Endothelial cell of umbilical vein (primary cell): ENCODE results near the gene DCLRE1A. TPM values are rescaled to one million over a fixed set of nuclear protein-coding genes. Genes with fewer than 3 reads are reported as not detected.

ENCODE experiments used
- BruUV-seq: library from RNA; stranded (reverse); fragments of 400-500 nt; replicated peaks from 2 replicates; lab custom pipeline; 2021; lab: Mats Ljungman, UMichigan
- CTCF ChIA-PET: fragments of 300-600, 350-600 bp; sonication (Branson Sonifier 250); formaldehyde crosslinking; loops from one replicate; lab custom pipeline; 2021; ENCODE audit warnings: antibody characterized with exemption, inconsistent platforms; lab: Charles Lee
- POLR2A ChIA-PET: fragments of 300-600, 350-600 bp; sonication (Branson Sonifier 250); formaldehyde crosslinking; loops from one replicate; lab custom pipeline; 2021; ENCODE audit warnings: antibody characterized with exemption, inconsistent platforms; lab: Charles Lee
- DNase-seq: peaks from one replicate; pipeline ENCODE4 v3.0.0-alpha.2; 2011; ENCODE audit warnings: low read depth, low spot score
- FAIRE-seq: peaks from 2 replicates; lab custom pipeline; 2011; peaks lifted over from hg19 to GRCh38; lab: Jason Lieb, UNC
- H2AFZ ChIP-seq: 2 replicates; pipeline ENCODE4 v1.6.0; 2012; ENCODE audit warnings: low read depth, low read length, control low read depth, inconsistent platforms
- H3K27ac ChIP-seq: 2 replicates; pipeline ENCODE4 v1.5.1; 2011; ENCODE audit warnings: low read depth, mild to moderate bottlenecking, control low read depth, low read length, moderate library complexity; ENCODE audit not compliant: insufficient read depth
- H3K27me3 ChIP-seq, 2 experiments: 2 replicates each; pipeline versions ENCODE4 v1.6.0 to v1.6.1; 2011; ENCODE audit warnings: low read length in 2 of 2, mixed read lengths in 1 of 2; ENCODE audit not compliant: control insufficient read depth in 2 of 2, insufficient read depth in 2 of 2
- H3K36me3 ChIP-seq, 2 experiments: 2 replicates in 1 of 2; 3 replicates in 1 of 2; pipeline ENCODE4 v1.5.1; 2011; ENCODE audit warnings: low read length in 2 of 2, mild to moderate bottlenecking in 1 of 2, moderate library complexity in 1 of 2; ENCODE audit not compliant: control insufficient read depth in 2 of 2, insufficient read depth in 2 of 2; ENCODE audit errors: extremely low read depth in 1 of 2
- H3K4me1 ChIP-seq: 3 replicates; pipeline ENCODE4 v1.5.1; 2011; ENCODE audit warnings: mild to moderate bottlenecking, low read length; ENCODE audit not compliant: control insufficient read depth, insufficient read depth; ENCODE audit errors: extremely low read depth
- H3K4me2 ChIP-seq: 2 replicates; pipeline ENCODE4 v1.6.1; 2011; ENCODE audit warnings: low read length, control low read depth, mixed read lengths; ENCODE audit not compliant: insufficient read depth
- H3K4me3 ChIP-seq, 3 experiments: fragments of 200-600 bp in 1 of 3; sonication (generic), shearing (Covaris generic) in 1 of 3; replicated peaks in 1 of 3; 2 replicates each; pipeline ENCODE4 v1.5.1; 2011 to 2016; ENCODE audit warnings: control low read depth in 3 of 3, low read length in 3 of 3, mild to moderate bottlenecking in 2 of 3, inconsistent platforms in 1 of 3, low read depth in 1 of 3, moderate library complexity in 1 of 3; ENCODE audit not compliant: insufficient read depth in 1 of 3
- H3K79me2 ChIP-seq: 2 replicates; pipeline ENCODE4 v1.6.0; 2012; ENCODE audit warnings: low read length, inconsistent platforms; ENCODE audit not compliant: control insufficient read depth, insufficient read depth
- H3K9ac ChIP-seq: replicated peaks from 2 replicates; pipeline ENCODE3; 2011; ENCODE audit warnings: low read length, control low read depth; ENCODE audit not compliant: insufficient read depth; ENCODE audit errors: extremely low read depth
- H3K9me1 ChIP-seq: replicated peaks from 3 replicates; pipeline ENCODE4 v1.6.0; 2011; ENCODE audit warnings: mild to moderate bottlenecking, low read length; ENCODE audit not compliant: control insufficient read depth, insufficient read depth; ENCODE audit errors: extremely low read depth
- H3K9me3 ChIP-seq: replicated peaks from 2 replicates; pipeline ENCODE4 v1.5.1; 2012; ENCODE audit warnings: low read length, inconsistent platforms; ENCODE audit not compliant: control insufficient read depth, insufficient read depth
- H4K20me1 ChIP-seq: replicated peaks from 2 replicates; pipeline ENCODE3; 2011; ENCODE audit warnings: mild to moderate bottlenecking, low read length; ENCODE audit not compliant: control insufficient read depth, insufficient read depth; ENCODE audit errors: extremely low read depth
- JUN ChIP-seq: IDR thresholded peaks from 2 replicates; pipeline ENCODE4 v1.6.1; 2011; ENCODE audit warnings: borderline replicate concordance, low read depth; ENCODE audit not compliant: insufficient read length, insufficient read depth
- MYC ChIP-seq: IDR thresholded peaks from one replicate; pipeline ENCODE4 v1.6.1; 2011; ENCODE audit warnings: mild to moderate bottlenecking, low read depth, low read length
- POLR2A ChIP-seq: IDR thresholded peaks from 2 replicates; pipeline ENCODE4 v1.6.1; 2012; ENCODE audit warnings: low read depth, mild to moderate bottlenecking, control low read depth, low read length
- POLR2AphosphoS5 ChIP-seq: IDR thresholded peaks from 2 replicates; pipeline ENCODE4 v1.6.1; 2012; ENCODE audit warnings: low read depth, mild to moderate bottlenecking, control low read depth, low read length, moderate library complexity; ENCODE audit not compliant: insufficient read depth
- dilution Hi-C: fragments of 300-500 bp; cut with MboI; formaldehyde crosslinking; loops from one replicate; pipeline ENCODE4 v1.15.0; 2019; ENCODE audit warnings: low sequenced_read_pairs; ENCODE audit not compliant: extremely low pct_ligation_motif_present
- intact Hi-C: fragments of 100-400 bp; cut with micrococcal nuclease; formaldehyde crosslinking; loops from one replicate; pipeline ENCODE4 v1.10.0; 2022
- polyA plus RNA-seq, 4 experiments: library from polyadenylated mRNA; depleted of rRNA in 3 of 4; stranded (reverse) in 3 of 4; unstranded in 1 of 4; fragments of >200 nt; gene quantifications; 2 replicates each; pipeline versions ENCODE4 v1.2.1 to v1.2.3, GENCODE V29; 2011 to 2012; ENCODE audit warnings: missing spikeins in 1 of 4
- total RNA-seq: library from RNA; stranded (reverse); gene quantifications from 2 replicates; pipeline ENCODE4 v1.2.3, GENCODE V29; 2021

Gene DCLRE1A
- total and polyA plus RNA-seq, 2 donors (not counting 3 experiments of a cell fraction or from before 2014, with no cell fraction given), result 3.6 to 6.7 TPM

DNA sequence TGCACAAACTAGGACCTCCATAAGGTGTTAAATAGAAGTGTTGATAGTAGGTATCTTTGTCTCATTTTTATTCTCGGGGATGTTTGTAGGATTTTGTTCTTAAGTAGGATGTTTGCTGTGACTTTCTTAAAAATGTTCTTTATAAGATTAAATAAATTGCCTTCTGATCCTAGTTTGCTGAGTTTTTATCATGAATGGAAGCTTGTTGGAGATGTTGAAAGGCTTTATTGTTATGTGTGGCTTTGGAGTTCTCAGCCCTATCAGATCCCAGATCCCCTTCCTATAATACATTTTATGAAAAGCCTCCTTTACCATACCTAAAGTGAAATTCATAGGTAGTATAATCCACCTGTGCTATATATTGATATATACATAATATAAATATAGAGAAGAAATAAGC, 40.7 kb upstream of the DCLRE1A start:
- intact Hi-C loops, result no loop called here
- TF ChIP-seq POLR2AphosphoS5 (no peak), POLR2A (no peak)
- Histone ChIP-seq H2AFZ (no peak overlapping the region), H3K27me3 (no peaks in the 10 kb centered on the region), H3K4me3 (no peak overlapping the region), H3K27ac (no peak overlapping the region), H3K9ac (no peak overlapping the region), H3K9me1 (no peaks in the 10 kb centered on the region), H3K9me3 (no peaks in the 10 kb centered on the region), H3K4me1 (peaks cover 9% of the 10 kb centered on the region), H3K79me2 (no peaks in the 10 kb centered on the region), H4K20me1 (no peaks in the 10 kb centered on the region), H3K36me3 (peaks cover 0 to 2% of the 10 kb centered on the region in 2 experiments), H3K4me2 (no peak overlapping the region)
- dilution Hi-C loops, result no loop called here
- DNase-seq (no peak), FAIRE-seq (no peak)
- ChIA-PET POLR2A (no interaction called here), CTCF (interaction anchor here (0.9 to 1.6 kb wide), 5 partner anchors 9 to 34 kb away, joined by 3 to 5 read pairs (median 3); no protein-coding TSS in a partner anchor)
- no TSS peak for BruUV-seq

DNA sequence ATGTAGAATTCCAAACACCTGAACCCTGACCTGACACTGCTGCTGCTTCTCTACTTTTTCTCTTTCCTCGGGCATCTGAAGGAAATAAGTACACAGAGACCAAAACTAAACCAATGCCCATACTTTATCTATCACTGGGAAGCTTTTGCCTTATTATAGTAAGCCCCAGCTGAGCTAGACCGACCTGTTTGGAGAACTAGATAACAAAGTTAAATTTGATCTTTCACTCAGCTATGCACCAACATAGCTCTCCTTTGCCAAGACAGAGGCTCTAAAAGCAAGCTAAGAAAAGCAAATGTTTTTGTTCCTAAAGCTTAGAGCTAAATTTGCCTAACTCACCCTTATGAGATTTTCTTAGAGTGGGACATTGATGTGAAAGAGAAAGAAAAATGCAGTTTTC, 39.7 kb upstream of the DCLRE1A start:
- BruUV-seq, result no TSS peak
- Histone ChIP-seq H4K20me1 (no peaks in the 10 kb centered on the region), H3K79me2 (no peaks in the 10 kb centered on the region), H3K4me3 (no peak overlapping the region), H3K4me2 (no peak overlapping the region), H2AFZ (no peak overlapping the region), H3K27ac (no peak overlapping the region), H3K27me3 (no peaks in the 10 kb centered on the region), H3K9ac (no peak overlapping the region), H3K36me3 (peaks cover 0 to 2% of the 10 kb centered on the region in 2 experiments), H3K9me1 (no peaks in the 10 kb centered on the region), H3K9me3 (no peaks in the 10 kb centered on the region), H3K4me1 (peaks cover 9% of the 10 kb centered on the region)
- DNase-seq (no peak), FAIRE-seq (no peak)
- TF ChIP-seq MYC, result no peak
- TF ChIP-seq JUN, result no peak
- dilution Hi-C loops, result no loop called here
- ChIA-PET POLR2A (no interaction called here), CTCF (interaction anchor here (0.6 to 1.4 kb wide), 4 partner anchors 15 to 1538 kb away, joined by 3 to 4 read pairs (median 3); no protein-coding TSS in a partner anchor)
- intact Hi-C loops, result no loop called here
